IMR-90 (cell line): ENCODE results near the gene IGF1R. TPM values are rescaled to one million over a fixed set of nuclear protein-coding genes. Genes with fewer than 3 reads are reported as not detected.

Experiments used
- ATAC-seq: fragments of 200-7000 bp; cut with Tn5 transposase; 2 replicates; pipeline ENCODE4 v1.9.1; 2020; ENCODE audit warnings: low read depth, mild to moderate bottlenecking, moderate library complexity
- BruUV-seq: library from RNA; stranded (reverse); fragments of 400-500 nt; replicated peaks from 2 replicates; lab custom pipeline; 2021; lab: Mats Ljungman, UMichigan
- CTCF ChIA-PET: fragments of 300-600 bp; formaldehyde crosslinking; extraction: SDS; loops from one replicate; lab custom pipeline; 2021; ENCODE audit warnings: antibody characterized with exemption; lab: Yijun Ruan, JAX
- POLR2A ChIA-PET: fragments of 300-600 bp; sonication (Branson Sonifier 250); formaldehyde crosslinking; loops from one replicate; lab custom pipeline; 2022; ENCODE audit warnings: antibody characterized with exemption; ENCODE audit not compliant: unreplicated experiment; lab: Charles Lee
- DNase-seq: peaks from one replicate; pipeline ENCODE4 v3.0.0; 2013
- H2AFZ ChIP-seq: replicated peaks from 2 replicates; pipeline ENCODE3; 2013; ENCODE audit warnings: low read length, mild to moderate bottlenecking; ENCODE audit not compliant: poor library complexity
- H2AK5ac ChIP-seq: 2 replicates; pipeline ENCODE4 v1.6.1; 2013; ENCODE audit warnings: low read depth, low read length, inconsistent platforms
- H2AK9ac ChIP-seq: replicated peaks from 2 replicates; pipeline ENCODE3; 2013; ENCODE audit warnings: mild to moderate bottlenecking, low read depth, low read length, moderate library complexity; ENCODE audit not compliant: poor library complexity
- H2BK120ac ChIP-seq: 2 replicates; pipeline ENCODE4 v1.6.1; 2013; ENCODE audit warnings: low read depth, low read length, inconsistent platforms
- H2BK15ac ChIP-seq: 3 replicates; pipeline ENCODE4 v1.6.1; 2013; ENCODE audit warnings: low read depth, low read length, inconsistent platforms
- H2BK20ac ChIP-seq: 2 replicates; pipeline ENCODE4 v1.6.1; 2013; ENCODE audit warnings: low read depth, mild to moderate bottlenecking, inconsistent platforms, low read length, moderate library complexity
- H2BK5ac ChIP-seq: 2 replicates; pipeline ENCODE4 v1.6.1; 2013; ENCODE audit warnings: mild to moderate bottlenecking, low read depth, low read length, inconsistent platforms; ENCODE audit not compliant: poor library complexity, severe bottlenecking
- H3K14ac ChIP-seq: replicated peaks from 2 replicates; pipeline ENCODE4 v1.6.1; 2013; ENCODE audit warnings: low read depth, low read length, inconsistent platforms
- H3K18ac ChIP-seq: 2 replicates; pipeline ENCODE4 v1.6.1; 2013; ENCODE audit warnings: low read depth, low read length, control low read depth
- H3K23ac ChIP-seq: 2 replicates; pipeline ENCODE4 v1.6.1; 2013; ENCODE audit warnings: low read depth, low read length, inconsistent platforms
- H3K27ac ChIP-seq: 2 replicates; pipeline ENCODE4 v1.5.1; 2013; ENCODE audit warnings: mild to moderate bottlenecking, control low read depth, low read length; ENCODE audit not compliant: insufficient read depth
- H3K27me3 ChIP-seq: 2 replicates; pipeline ENCODE4 v1.6.1; 2013; ENCODE audit warnings: low read length; ENCODE audit not compliant: control insufficient read depth, insufficient read depth
- H3K36me3 ChIP-seq: 2 replicates; pipeline ENCODE4 v1.6.1; 2013; ENCODE audit warnings: low read length, mixed read lengths; ENCODE audit not compliant: control insufficient read depth, insufficient read depth
- H3K4ac ChIP-seq: 2 replicates; pipeline ENCODE4 v1.6.1; 2013; ENCODE audit warnings: low read depth, low read length, inconsistent platforms
- H3K4me1 ChIP-seq: 2 replicates; pipeline ENCODE4 v1.6.1; 2013; ENCODE audit warnings: low read length, mixed read lengths; ENCODE audit not compliant: control insufficient read depth, insufficient read depth
- H3K4me2 ChIP-seq: 2 replicates; pipeline ENCODE4 v1.6.1; 2013; ENCODE audit warnings: low read depth, mild to moderate bottlenecking, control low read depth, low read length, moderate library complexity
- H3K4me3 ChIP-seq: 2 replicates; pipeline ENCODE4 v1.5.1; 2013; ENCODE audit warnings: low read depth, mild to moderate bottlenecking, control low read depth, low read length, moderate library complexity; ENCODE audit not compliant: insufficient read depth
- H3K56ac ChIP-seq: 2 replicates; pipeline ENCODE4 v1.6.1; 2013; ENCODE audit warnings: low read length, inconsistent platforms; ENCODE audit not compliant: insufficient read depth; ENCODE audit errors: extremely low read depth
- H3K79me1 ChIP-seq, 2 experiments: 2 replicates each; pipeline ENCODE4 v1.6.1; 2013; ENCODE audit warnings: low read length in 2 of 2, inconsistent platforms in 1 of 2, low read depth in 1 of 2
- H3K9ac ChIP-seq: 2 replicates; pipeline ENCODE4 v1.6.1; 2013; ENCODE audit warnings: low read depth, low read length, control low read depth
- H3K9me1 ChIP-seq: 2 replicates; pipeline ENCODE4 v1.6.1; 2013; ENCODE audit warnings: low read length, inconsistent platforms; ENCODE audit not compliant: insufficient read depth
- H3K9me3 ChIP-seq: 2 replicates; pipeline ENCODE4 v1.6.1; 2013; ENCODE audit warnings: low read length; ENCODE audit not compliant: control insufficient read depth, insufficient read depth
- H4K20me1 ChIP-seq: 2 replicates; pipeline ENCODE4 v1.6.1; 2013; ENCODE audit warnings: low read length, inconsistent platforms; ENCODE audit not compliant: insufficient read depth
- H4K5ac ChIP-seq: 2 replicates; pipeline ENCODE4 v1.6.1; 2013; ENCODE audit warnings: mild to moderate bottlenecking, low read depth, low read length, control low read depth
- H4K8ac ChIP-seq, 2 experiments: 2 replicates each; pipeline ENCODE4 v1.6.1; 2013; ENCODE audit warnings: low read depth in 2 of 2, low read length in 2 of 2, control low read depth in 1 of 2, inconsistent platforms in 1 of 2
- H4K91ac ChIP-seq: 2 replicates; pipeline ENCODE4 v1.6.1; 2013; ENCODE audit warnings: low read depth, low read length, inconsistent platforms; ENCODE audit not compliant: insufficient read depth
- CEBPB ChIP-seq: IDR thresholded peaks from 2 replicates; pipeline ENCODE4 v1.6.1; 2012; ENCODE audit warnings: low read depth, low read length, improper control_type of control experiment
- FOS ChIP-seq: fragments of 150-350 bp; IDR thresholded peaks from 2 replicates; pipeline ENCODE4 v1.6.1; 2016; ENCODE audit warnings: low read depth, low read length
- MAFK ChIP-seq: IDR thresholded peaks from 2 replicates; pipeline ENCODE4 v1.6.1; 2012; ENCODE audit warnings: low read depth, low read length, improper control_type of control experiment
- MAZ ChIP-seq: IDR thresholded peaks from 2 replicates; pipeline ENCODE4 v1.6.1; 2012; ENCODE audit warnings: low read depth, mild to moderate bottlenecking, low read length, improper control_type of control experiment, moderate library complexity, borderline replicate concordance
- MXI1 ChIP-seq: IDR thresholded peaks from 2 replicates; pipeline ENCODE4 v1.6.1; 2012; ENCODE audit warnings: low read depth, mild to moderate bottlenecking, low read length, moderate library complexity, borderline replicate concordance
- NFE2L2 ChIP-seq: fragments of 150-350 bp; IDR thresholded peaks from 2 replicates; pipeline ENCODE4 v1.6.1; 2016; ENCODE audit warnings: low read depth, mild to moderate bottlenecking, low read length
- POLR2A ChIP-seq: IDR thresholded peaks from 2 replicates; pipeline ENCODE4 v1.6.1; 2012; ENCODE audit warnings: mild to moderate bottlenecking, low read depth, low read length
- RAD21 ChIP-seq: IDR thresholded peaks from 2 replicates; pipeline ENCODE4 v1.6.1; 2012; ENCODE audit warnings: low read length, improper control_type of control experiment
- RCOR1 ChIP-seq: IDR thresholded peaks from 2 replicates; pipeline ENCODE4 v1.6.1; 2012; ENCODE audit warnings: mild to moderate bottlenecking, low read length, improper control_type of control experiment; ENCODE audit not compliant: insufficient replicate concordance
- RFX5 ChIP-seq: IDR thresholded peaks from 2 replicates; pipeline ENCODE4 v1.8.0; 2012; ENCODE audit warnings: low read depth, mild to moderate bottlenecking, low read length, moderate library complexity
- USF2 ChIP-seq: fragments of 150-350 bp; IDR thresholded peaks from 2 replicates; pipeline ENCODE4 v1.6.1; 2017; ENCODE audit warnings: mild to moderate bottlenecking, antibody characterized with exemption, low read length, low read depth
- WGBS, 2 experiments: methylation state at CpG; one replicate each; pipeline versions ENCODE4 v1.1.5 to v1.1.7; 2013; ENCODE audit warnings: missing lambda C conversion rate in 2 of 2; ENCODE audit not compliant: insufficient read length in 1 of 2; ENCODE audit errors: extremely low coverage in 2 of 2; 5-methylcytosine and 5-hydroxymethylcytosine counted together
- dilution Hi-C: fragments of 300-500 bp; cut with HindIII; formaldehyde crosslinking; loops from one replicate; pipeline ENCODE4 v1.14.3; 2018; ENCODE audit warnings: low sequenced_read_pairs; ENCODE audit not compliant: unreplicated experiment
- in situ Hi-C: fragments of 300-500 bp; cut with MboI; formaldehyde crosslinking; loops from 3 replicates; pipeline ENCODE4 v1.14.3; 2019; ENCODE audit warnings: low sequenced_read_pairs, inconsistent platforms, mixed read lengths
- intact Hi-C: fragments of 100-400 bp; cut with micrococcal nuclease; formaldehyde crosslinking; loops from 2 replicates; pipeline ENCODE4 v1.10.0; 2022
- polyA plus RNA-seq, 3 experiments: library from polyadenylated mRNA; depleted of rRNA; stranded (reverse); fragments of >200 nt; gene quantifications; 2 replicates each; pipeline ENCODE4 v1.2.3, GENCODE V29; 2012; ENCODE audit warnings: low replicate concordance in 1 of 3
- total RNA-seq: library from RNA; depleted of rRNA; stranded (reverse); fragments of >200 nt; gene quantifications from 2 replicates; pipeline ENCODE4 v1.2.3, GENCODE V29; 2012
- TF ChIP-seq, protein P1 (sequence below): fragments of 150-350 bp; IDR thresholded peaks from 2 replicates; pipeline ENCODE4 v1.6.1; 2016; ENCODE audit warnings: low read depth, mild to moderate bottlenecking, low read length, moderate library complexity, borderline replicate concordance
- TF ChIP-seq, protein P2 (sequence below): conservative IDR thresholded peaks from 2 replicates; pipeline ENCODE4 v1.5.1; 2012; ENCODE audit warnings: mild to moderate bottlenecking, low read depth, low read length, improper control_type of control experiment

Gene IGF1R
- total and polyA plus RNA-seq, 2 of the 4 experiments (the other 2 are of a cell fraction), result 24.0 to 24.9 TPM

- Histone ChIP-seq H2AK5ac (no peak overlapping the region; the same call in 1 of the 2 replicates), H2BK120ac (no peak overlapping the region; the same call in 1 of the 2 replicates), H4K5ac (no peak overlapping the region), H3K4me1 (peaks cover 18% of the 10 kb centered on the region), H4K91ac (no peak overlapping the region), H3K79me1 (peaks cover 13 to 65% of the 10 kb centered on the region in 2 experiments), H3K27me3 (no peaks in the 10 kb centered on the region), H3K27ac (no peak overlapping the region), H3K14ac (no peak overlapping the region), H3K36me3 (no peaks in the 10 kb centered on the region; the same call in 1 of the 2 replicates), H4K8ac (no peak overlapping the region), H2BK15ac (no peak overlapping the region), H3K18ac (no peak overlapping the region), H3K4ac (no peak overlapping the region), H3K23ac (no peak overlapping the region), H2BK5ac (no peak overlapping the region), H3K9me3 (no peaks in the 10 kb centered on the region), H3K4me3 (no peak overlapping the region), H3K9me1 (peaks cover 26% of the 10 kb centered on the region), H2BK20ac (no peak overlapping the region), H2AK9ac (no peak overlapping the region), H3K4me2 (no peak overlapping the region), H3K9ac (no peak overlapping the region), H3K56ac (no peak overlapping the region), H4K20me1 (peaks cover 73% of the 10 kb centered on the region), H2AFZ (no peak overlapping the region)
- TF ChIP-seq POLR2A (no peak), RAD21 (no peak), FOS (no peak), RCOR1 (no peak), MAFK (no peak), CEBPB (no peak), MAZ (no peak), NFE2L2 (no peak), USF2 (no peak), MXI1 (no peak), RFX5 (no peak)
- TF ChIP-seq, protein P1, sequence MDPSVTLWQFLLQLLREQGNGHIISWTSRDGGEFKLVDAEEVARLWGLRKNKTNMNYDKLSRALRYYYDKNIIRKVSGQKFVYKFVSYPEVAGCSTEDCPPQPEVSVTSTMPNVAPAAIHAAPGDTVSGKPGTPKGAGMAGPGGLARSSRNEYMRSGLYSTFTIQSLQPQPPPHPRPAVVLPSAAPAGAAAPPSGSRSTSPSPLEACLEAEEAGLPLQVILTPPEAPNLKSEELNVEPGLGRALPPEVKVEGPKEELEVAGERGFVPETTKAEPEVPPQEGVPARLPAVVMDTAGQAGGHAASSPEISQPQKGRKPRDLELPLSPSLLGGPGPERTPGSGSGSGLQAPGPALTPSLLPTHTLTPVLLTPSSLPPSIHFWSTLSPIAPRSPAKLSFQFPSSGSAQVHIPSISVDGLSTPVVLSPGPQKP, result no peak
- TF ChIP-seq, protein P2, sequence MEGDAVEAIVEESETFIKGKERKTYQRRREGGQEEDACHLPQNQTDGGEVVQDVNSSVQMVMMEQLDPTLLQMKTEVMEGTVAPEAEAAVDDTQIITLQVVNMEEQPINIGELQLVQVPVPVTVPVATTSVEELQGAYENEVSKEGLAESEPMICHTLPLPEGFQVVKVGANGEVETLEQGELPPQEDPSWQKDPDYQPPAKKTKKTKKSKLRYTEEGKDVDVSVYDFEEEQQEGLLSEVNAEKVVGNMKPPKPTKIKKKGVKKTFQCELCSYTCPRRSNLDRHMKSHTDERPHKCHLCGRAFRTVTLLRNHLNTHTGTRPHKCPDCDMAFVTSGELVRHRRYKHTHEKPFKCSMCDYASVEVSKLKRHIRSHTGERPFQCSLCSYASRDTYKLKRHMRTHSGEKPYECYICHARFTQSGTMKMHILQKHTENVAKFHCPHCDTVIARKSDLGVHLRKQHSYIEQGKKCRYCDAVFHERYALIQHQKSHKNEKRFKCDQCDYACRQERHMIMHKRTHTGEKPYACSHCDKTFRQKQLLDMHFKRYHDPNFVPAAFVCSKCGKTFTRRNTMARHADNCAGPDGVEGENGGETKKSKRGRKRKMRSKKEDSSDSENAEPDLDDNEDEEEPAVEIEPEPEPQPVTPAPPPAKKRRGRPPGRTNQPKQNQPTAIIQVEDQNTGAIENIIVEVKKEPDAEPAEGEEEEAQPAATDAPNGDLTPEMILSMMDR, result no peak
- CTCF ChIA-PET, result no interaction called here
- no peak for DNase-seq
- in situ Hi-C loops (no loop called here), intact Hi-C loops (no loop called here), dilution Hi-C loops (no loop called here)
- no TSS peak for BruUV-seq
- no peak for ATAC-seq
- POLR2A ChIA-PET, result interaction anchor here (0.6 kb wide), 1 partner anchor 8 kb away, joined by 3 read pairs; no protein-coding TSS in a partner anchor
- 94% methylated on average over 2 of the region's 8 CpGs; no CpG with 5 or more reads in 1 of the 2 experiments for WGBS, 2 experiments
Observed at GRCh38 chr15:98758224-98758623, 109.9 kb downstream of the IGF1R start.
